ENCODE results near the gene CCL19.

CCL19 gene

GRCh38 chr9:34675048-34675714 lies 15.9 kb downstream of the CCL19 start:
- no peak overlapping the region for H3K4me3 ChIP-seq
- H3K27ac ChIP-seq: no peak overlapping the region
- H3K36me3 ChIP-seq: peaks cover 0 to 10% (median 7%) of the 10 kb centered on the region in 3 donors
- TF ChIP-seq CTCF (IDR thresholded peaks at IDR 0.05): peak; percentile 27 to 41
- H3K27me3 ChIP-seq: no peaks in the 10 kb centered on the region
- intact Hi-C loops (cut with DNase I; ENCODE audit: low total_unique reads): no loop called here
- no peaks in the 10 kb centered on the region for H3K4me1 ChIP-seq
- DNase-seq: peak in 1 of 2 donors; percentile 54
- H3K9me3 ChIP-seq: no peaks in the 10 kb centered on the region

GRCh38 chr9:34674440-34674839 lies 16.6 kb downstream of the CCL19 start:
- Histone ChIP-seq H3K27ac (no peak overlapping the region), H3K4me3 (no peak overlapping the region), H3K9me3 (no peaks in the 10 kb centered on the region), H3K4me1 (no peaks in the 10 kb centered on the region), H3K27me3 (no peaks in the 10 kb centered on the region), H3K36me3 (peaks cover 0 to 11% (median 7%) of the 10 kb centered on the region in 3 donors)
- TF ChIP-seq CTCF (IDR thresholded peaks at IDR 0.05): no peak
- DNase-seq: no peak
- intact Hi-C loops (cut with DNase I; ENCODE audit: low total_unique reads): no loop called here

- Histone ChIP-seq H3K36me3 (peaks cover 0 to 27% (median 14%) of the 10 kb centered on the region in 3 donors), H3K4me3 (no peak overlapping the region), H3K9me3 (no peaks in the 10 kb centered on the region), H3K27ac (no peak overlapping the region), H3K4me1 (peaks cover 0 to 14% (median 10%) of the 10 kb centered on the region in 4 donors), H3K27me3 (no peaks in the 10 kb centered on the region)
- intact Hi-C loops (cut with DNase I; ENCODE audit: low total_unique reads): no loop called here
- TF ChIP-seq CTCF (IDR thresholded peaks at IDR 0.05): no peak
- no peak for DNase-seq
These were observed 19.8 kb downstream of the CCL19 start for GRCh38 chr9:34671307-34671706.

GRCh38 chr9:34669809-34670562 lies 21.1 kb downstream of the CCL19 start:
- no peak overlapping the region for H3K4me3 ChIP-seq
- TF ChIP-seq CTCF (IDR thresholded peaks at IDR 0.05): no peak
- H3K9me3 ChIP-seq: no peaks in the 10 kb centered on the region
- H3K4me1 ChIP-seq: peaks cover 0 to 17% (median 12%) of the 10 kb centered on the region in 4 donors
- intact Hi-C loops (cut with DNase I; ENCODE audit: low total_unique reads): no loop called here
- no peak for DNase-seq
- H3K27ac ChIP-seq: no peak overlapping the region
- H3K36me3 ChIP-seq: peaks cover 0 to 27% (median 10%) of the 10 kb centered on the region in 3 donors
- no peaks in the 10 kb centered on the region for H3K27me3 ChIP-seq

- peaks cover 5 to 47% (median 17%) of the 10 kb centered on the region in 3 donors for H3K36me3 ChIP-seq
- H3K9me3 ChIP-seq: no peaks in the 10 kb centered on the region
- peak overlapping the region; percentile 67 to 85 for H3K4me3 ChIP-seq
- intact Hi-C loops (cut with DNase I; ENCODE audit: low total_unique reads): no loop called here
- H3K4me1 ChIP-seq: peaks cover 0 to 31% (median 18%) of the 10 kb centered on the region in 4 donors
- DNase-seq: peak; percentile 96 to 98
- no peaks in the 10 kb centered on the region for H3K27me3 ChIP-seq
- peak in 1 of 2 experiments; percentile 15 for TF ChIP-seq CTCF (IDR thresholded peaks at IDR 0.05)
- peak overlapping the region; percentile 96 to 98 for H3K27ac ChIP-seq
These were observed 25.5 kb downstream of the CCL19 start for GRCh38 chr9:34665381-34666250.
